KMS-11 (cell line): ENCODE results near the gene ZC3H10.

Experiments
- H2AFZ ChIP-seq: fragments of 200-600 bp; sonication (generic); 2 replicates; pipeline ENCODE4 v1.6.1; 2016; ENCODE audit warnings: antibody characterized with exemption, mixed run types, low read depth
- H3K27ac ChIP-seq: fragments of 200-600 bp; sonication (generic); 2 replicates; pipeline ENCODE4 v1.6.1; 2016; ENCODE audit warnings: mild to moderate bottlenecking, mixed run types
- H3K27me3 ChIP-seq: fragments of 200-600 bp; sonication (generic); 2 replicates; pipeline ENCODE4 v1.6.1; 2017; ENCODE audit warnings: mild to moderate bottlenecking, low read depth, mixed run types, moderate library complexity; ENCODE audit not compliant: insufficient read depth
- H3K36me3 ChIP-seq: fragments of 200-600 bp; sonication (generic); 2 replicates; pipeline ENCODE4 v1.6.1; 2017; ENCODE audit warnings: mild to moderate bottlenecking, mixed run types; ENCODE audit not compliant: insufficient read depth
- H3K4me1 ChIP-seq: fragments of 200-600 bp; sonication (generic); 2 replicates; pipeline ENCODE4 v1.6.1; 2016; ENCODE audit warnings: mild to moderate bottlenecking, low read depth, mixed run types; ENCODE audit not compliant: poor library complexity, severe bottlenecking
- H3K4me2 ChIP-seq: fragments of 200-600 bp; sonication (generic); 2 replicates; pipeline ENCODE4 v1.7.0; 2016; ENCODE audit warnings: mild to moderate bottlenecking, mixed run types
- H3K4me3 ChIP-seq: fragments of 200-600 bp; sonication (generic); IDR thresholded peaks from 2 replicates; pipeline ENCODE4 v1.6.1; 2017; ENCODE audit warnings: low read depth, low read length, mixed read lengths; ENCODE audit not compliant: insufficient read depth
- H3K79me2 ChIP-seq: fragments of 200-600 bp; sonication (generic); 2 replicates; pipeline ENCODE4 v1.6.1; 2016; ENCODE audit warnings: low read depth, mixed run types; ENCODE audit not compliant: insufficient read depth
- H3K9ac ChIP-seq: fragments of 200-600 bp; sonication (generic); 2 replicates; pipeline ENCODE4 v1.6.1; 2016; ENCODE audit warnings: mild to moderate bottlenecking, mixed run types
- H4K20me1 ChIP-seq: fragments of 200-600 bp; sonication (generic); 2 replicates; pipeline ENCODE4 v1.6.1; 2016; ENCODE audit warnings: mild to moderate bottlenecking, mixed run types; ENCODE audit not compliant: insufficient read depth
- CTCF ChIP-seq: fragments of 200-600 bp; sonication (generic); conservative IDR thresholded peaks from 2 replicates; pipeline ENCODE4 v1.6.1; 2017; ENCODE audit warnings: low read depth, mild to moderate bottlenecking, antibody characterized with exemption, low read length, moderate library complexity, mixed read lengths

The ZC3H10 gene

GRCh38 chr12:56127888-56128669, 10.0 kb downstream of the ZC3H10 start, which contains the start of gene ESYT1:
Gene ESYT1 (plus strand): TSS chr12:56128267. CDS start chr12:56128320, 53 bp downstream.
- no peak for TF ChIP-seq CTCF
- peaks cover 34% of the 10 kb centered on the region for H3K4me1 ChIP-seq
- H3K4me3 ChIP-seq, result peak within 1 kb of the TSS; percentile 44
- peak within 1 kb of the TSS; percentile 89 for H3K4me2 ChIP-seq
- H2AFZ ChIP-seq, result peak within 1 kb of the TSS; percentile 80
- H3K27ac ChIP-seq, result peak within 1 kb of the TSS; percentile 58
- H3K9ac ChIP-seq, result peak within 1 kb of the TSS; percentile 63
- H3K36me3 ChIP-seq, result peaks cover 4% of the 10 kb centered on the region; the same call in 1 of the 2 replicates
- H3K27me3 ChIP-seq, result no peaks in the 10 kb centered on the region
- H3K79me2 ChIP-seq, result peaks cover 26% of the 10 kb centered on the region; the same call in 1 of the 2 replicates
- H4K20me1 ChIP-seq, result no peaks in the 10 kb centered on the region

GRCh38 chr12:56128670-56129205, 10.7 kb downstream of the ZC3H10 start:
- Histone ChIP-seq H2AFZ (peak overlapping the region; percentile 80; the same call in 1 of the 2 replicates), H3K4me2 (peak overlapping the region; percentile 86), H3K36me3 (peaks cover 4% of the 10 kb centered on the region; the same call in 1 of the 2 replicates), H3K27ac (peak overlapping the region; percentile 35), H3K4me1 (peaks cover 39% of the 10 kb centered on the region), H3K4me3 (peak overlapping the region; percentile 44), H3K9ac (peak overlapping the region; percentile 63), H3K27me3 (no peaks in the 10 kb centered on the region), H3K79me2 (peaks cover 26% of the 10 kb centered on the region; the same call in 1 of the 2 replicates), H4K20me1 (no peaks in the 10 kb centered on the region)
- no peak for TF ChIP-seq CTCF

- Histone ChIP-seq H3K27me3 (no peaks in the 10 kb centered on the region), H3K27ac (peak overlapping the region; percentile 35), H3K4me1 (peaks cover 45% of the 10 kb centered on the region), H3K4me2 (peak overlapping the region; percentile 86), H3K79me2 (peaks cover 26% of the 10 kb centered on the region; the same call in 1 of the 2 replicates), H3K36me3 (peaks cover 4% of the 10 kb centered on the region; the same call in 1 of the 2 replicates), H2AFZ (peak overlapping the region; percentile 80; the same call in 1 of the 2 replicates), H4K20me1 (no peaks in the 10 kb centered on the region), H3K4me3 (peak overlapping the region; percentile 44), H3K9ac (peak overlapping the region; percentile 63)
- TF ChIP-seq CTCF, result no peak
Observed at GRCh38 chr12:56129206-56129941, 11.3 kb downstream of the ZC3H10 start.

GRCh38 chr12:56129942-56130495, 12.0 kb downstream of the ZC3H10 start:
- Histone ChIP-seq H3K4me3 (no peak overlapping the region), H2AFZ (no peak overlapping the region), H3K27me3 (no peaks in the 10 kb centered on the region), H3K4me2 (peak overlapping the region; percentile 86), H4K20me1 (no peaks in the 10 kb centered on the region), H3K36me3 (peaks cover 4% of the 10 kb centered on the region; the same call in 1 of the 2 replicates), H3K4me1 (peaks cover 52% of the 10 kb centered on the region), H3K79me2 (peaks cover 26% of the 10 kb centered on the region; the same call in 1 of the 2 replicates), H3K9ac (peak overlapping the region; percentile 63; the same call in 1 of the 2 replicates), H3K27ac (peak overlapping the region; percentile 35; the same call in 1 of the 2 replicates)
- no peak for TF ChIP-seq CTCF
